Right lobe of liver (tissue), 6 donors: ENCODE results near the gene ST3GAL5. TPM values are rescaled to one million over a fixed set of nuclear protein-coding genes. Genes with fewer than 3 reads are reported as not detected.

Source experiments
- ATAC-seq, 4 donors: fragments of 200-7000 bp; cut with Tn5 transposase; one replicate each; pipeline ENCODE4 v1.9.1; 2020; ENCODE audit warnings: mild to moderate bottlenecking in 4 of 4, moderate library complexity in 4 of 4
- DNase-seq, 3 donors: peaks; one replicate each; pipeline ENCODE4 v3.0.0-alpha.2; 2020
- H3K27ac ChIP-seq, 3 donors: fragments of 200-600 bp; one replicate each; pipeline ENCODE4 v1.8.0; 2022
- H3K27me3 ChIP-seq, 2 donors: fragments of 200-600 bp; one replicate each; pipeline ENCODE4 v1.8.0; 2022
- H3K36me3 ChIP-seq, 4 donors: fragments of 200-600 bp; sonication (generic) in 1 of 4; one replicate each; pipeline versions ENCODE4 v1.5.1 to v1.8.0; 2017 to 2022; ENCODE audit warnings: control low read depth in 1 of 4
- H3K4me1 ChIP-seq, 4 donors: fragments of 200-600 bp; sonication (generic) in 1 of 4; one replicate each; pipeline versions ENCODE4 v1.5.1 to v1.8.0; 2017 to 2022; ENCODE audit warnings: control low read depth in 1 of 4
- H3K4me3 ChIP-seq, 3 donors: fragments of 200-600 bp; one replicate each; pipeline ENCODE4 v1.8.0; 2022
- H3K9me3 ChIP-seq, 4 donors: fragments of 200-600 bp; sonication (generic) in 1 of 4; one replicate each; pipeline versions ENCODE4 v1.5.1 to v1.8.0; 2017 to 2022; ENCODE audit warnings: control low read depth in 1 of 4
- CTCF ChIP-seq, 4 donors: fragments of 200-600 bp in 3 of 4; fragments of 450-650 bp in 1 of 4; IDR thresholded peaks; one replicate each; pipeline versions ENCODE4 v1.5.1 to v1.8.0; 2016 to 2022; ENCODE audit warnings: antibody characterized with exemption in 4 of 4, mild to moderate bottlenecking in 2 of 4
- POLR2A ChIP-seq: fragments of 450-650 bp; IDR thresholded peaks from one replicate; pipeline ENCODE4 v1.6.1; 2017; ENCODE audit warnings: antibody characterized with exemption, mild to moderate bottlenecking
- WGBS: methylation state at CpG from one replicate; pipeline ENCODE4 v1.1.6; 2018; ENCODE audit warnings: low coverage, low lambda C conversion rate; ENCODE audit not compliant: insufficient coverage; ENCODE audit errors: missing lambda C conversion rate; 5-methylcytosine and 5-hydroxymethylcytosine counted together
- intact Hi-C, 2 donors: fragments of 100-400 bp; cut with DNase I; formaldehyde crosslinking; loops; one replicate each; pipeline versions ENCODE4 v1.11.2 to v1.14.1; 2022
- total RNA-seq, 6 experiments: library from RNA; depleted of rRNA in 2 of 6; stranded (reverse); fragments of >200 nt in 2 of 6; fragmentation: NEBNext Ultra II Directional in 3 of 6; extraction: Animal tissue kit (Norgen Biotek cat#: 25700) in 3 of 6; gene quantifications; one replicate each; pipeline versions ENCODE4 v1.1.0 to v1.2.4, GENCODE V29; 2016 to 2023
- donor health status: DM: no; HTN: yes; CAD: no.
- donor health status: DM: no; HTN: no; CAD: no.
- donor health status: DM: no; HTN: no; CAD: no.
- donor health status: DM: no; HTN: yes; CAD: no.
- donor health status: DM: no; HTN: yes; CAD: no.

The ST3GAL5 gene
- total RNA-seq, 6 experiments from 2014 or later, result 8.6 to 22.2 (median 10.9) TPM

- no peaks in the 10 kb centered on the region for H3K9me3 ChIP-seq
- H3K27me3 ChIP-seq, result no peaks in the 10 kb centered on the region
- H3K36me3 ChIP-seq, result no peaks in the 10 kb centered on the region
- DNase-seq (no peak), ATAC-seq (no peak)
- H3K4me3 ChIP-seq, result no peak overlapping the region
- WGBS, result 66% methylated on average over 13 of the region's 18 CpGs
- intact Hi-C loops, result loop anchor here in 1 of 2 donors (5.0 kb wide), 1 partner anchor 254 kb away; no protein-coding TSS in a partner anchor
- TF ChIP-seq POLR2A, result no peak
- TF ChIP-seq CTCF (IDR thresholded peaks at IDR 0.05), result no peak
- H3K4me1 ChIP-seq, result no peaks in the 10 kb centered on the region
- H3K27ac ChIP-seq, result no peak overlapping the region
Observed at GRCh38 chr2:85827879-85828569, 60.8 kb downstream of the ST3GAL5 start.

- 30% methylated on average over 12 of the region's 20 CpGs for WGBS
Observed at GRCh38 chr2:85826990-85827878, 61.6 kb downstream of the ST3GAL5 start.

GRCh38 chr2:85823951-85824350 is 64.8 kb downstream of the ST3GAL5 start:
- Histone ChIP-seq H3K36me3 (no peaks in the 10 kb centered on the region), H3K27me3 (no peaks in the 10 kb centered on the region), H3K4me1 (no peaks in the 10 kb centered on the region), H3K27ac (no peak overlapping the region), H3K9me3 (no peaks in the 10 kb centered on the region), H3K4me3 (no peak overlapping the region)
- WGBS, result 50% methylated on average over 2 of the region's 2 CpGs
- no peak for TF ChIP-seq POLR2A
- no peak for TF ChIP-seq CTCF (IDR thresholded peaks at IDR 0.05)
- intact Hi-C loops, result no loop called here
- ATAC-seq (no peak), DNase-seq (no peak)

More at GRCh38 chr2:85826990-85827878, 61.6 kb downstream of the ST3GAL5 start:
- peak; percentile 74 to 79 (median 78) for DNase-seq
- TF ChIP-seq POLR2A, result no peak
- peak; percentile 91 to 92 (median 92) for TF ChIP-seq CTCF (IDR thresholded peaks at IDR 0.05)
- Histone ChIP-seq H3K4me1 (no peaks in the 10 kb centered on the region), H3K36me3 (no peaks in the 10 kb centered on the region), H3K27me3 (no peaks in the 10 kb centered on the region), H3K27ac (no peak overlapping the region), H3K4me3 (no peak overlapping the region), H3K9me3 (no peaks in the 10 kb centered on the region)
- intact Hi-C loops, result loop anchor here in 1 of 2 donors (5.0 kb wide), 1 partner anchor 255 kb away; no protein-coding TSS in a partner anchor
- peak; percentile 96 to 99 (median 98) for ATAC-seq

- Histone ChIP-seq H3K27ac (no peak overlapping the region), H3K4me1 (no peaks in the 10 kb centered on the region), H3K4me3 (no peak overlapping the region), H3K36me3 (no peaks in the 10 kb centered on the region), H3K27me3 (no peaks in the 10 kb centered on the region), H3K9me3 (no peaks in the 10 kb centered on the region)
- intact Hi-C loops, result no loop called here
- no peak for DNase-seq
- 74% methylated on average over 5 of the region's 5 CpGs for WGBS
- TF ChIP-seq POLR2A, result no peak
- TF ChIP-seq CTCF (IDR thresholded peaks at IDR 0.05), result no peak
- ATAC-seq, result no peak
Observed at GRCh38 chr2:85822766-85823165, 66.0 kb downstream of the ST3GAL5 start.
